Prostate gland (tissue), 2 donors: ENCODE data around the gene EPHA5. TPM values are rescaled to one million over a fixed set of nuclear protein-coding genes. Genes with fewer than 3 reads are reported as not detected.

Experiments used
- DNase-seq: peaks from one replicate; pipeline ENCODE4 v3.0.0-alpha.2; 2019; ENCODE audit warnings: low spot score
- H3K27ac ChIP-seq, 2 donors: fragments of 200-600 bp; sonication (generic); 2 replicates each; pipeline ENCODE4 v1.5.1; 2017 to 2019
- H3K27me3 ChIP-seq: fragments of 200-600 bp; sonication (generic); replicated peaks from 2 replicates; pipeline ENCODE4 v1.5.1; 2019; ENCODE audit not compliant: insufficient read depth
- H3K36me3 ChIP-seq, 2 donors: fragments of 200-600 bp; sonication (generic); 1 replicate in 1 of 2; 2 replicates in 1 of 2; pipeline versions ENCODE4 v1.5.1 to v1.8.1; 2017 to 2019
- H3K4me1 ChIP-seq: fragments of 200-600 bp; sonication (generic); replicated peaks from 2 replicates; pipeline ENCODE4 v1.5.1; 2019
- H3K4me3 ChIP-seq, 2 donors: fragments of 200-600 bp; sonication (generic); 2 replicates each; pipeline ENCODE4 v1.5.1; 2017 to 2019
- H3K9me3 ChIP-seq: fragments of 200-600 bp; sonication (generic); 2 replicates; pipeline ENCODE4 v1.5.1; 2017
- POLR2A ChIP-seq: fragments of 450-650 bp; IDR thresholded peaks from one replicate; pipeline ENCODE4 v1.6.1; 2016; ENCODE audit warnings: antibody characterized with exemption, mild to moderate bottlenecking
- POLR2AphosphoS5 ChIP-seq: sonication (generic); formaldehyde crosslinking; IDR thresholded peaks from one replicate; pipeline ENCODE4 v1.6.1; 2017; ENCODE audit warnings: antibody characterized with exemption
- WGBS: methylation state at CpG from one replicate; pipeline ENCODE4 v1.1.5; 2018; 5-methylcytosine and 5-hydroxymethylcytosine counted together
- intact Hi-C: fragments of 100-400 bp; cut with DNase I; formaldehyde crosslinking; loops from one replicate; pipeline ENCODE4 v1.14.2; 2022
- total RNA-seq, 2 donors: library from RNA; depleted of rRNA; stranded (reverse); fragments of >200 nt; gene quantifications; one replicate each; pipeline ENCODE4 v1.1.0, GENCODE V29; 2016
- TF ChIP-seq, protein P1 (sequence below), 4 experiments: fragments of 200-600 bp in 2 of 4; fragments of 450-650 bp in 2 of 4; sonication (generic) in 2 of 4; IDR thresholded peaks; 1 replicate in 3 of 4; 2 replicates in 1 of 4; pipeline ENCODE4 v1.5.1; 2016 to 2019; ENCODE audit warnings: antibody characterized with exemption in 4 of 4, mild to moderate bottlenecking in 2 of 4, moderate library complexity in 2 of 4

EPHA5 gene
- total RNA-seq, 2 donors from 2014 or later = 2.2 to 11.0 TPM

DNA sequence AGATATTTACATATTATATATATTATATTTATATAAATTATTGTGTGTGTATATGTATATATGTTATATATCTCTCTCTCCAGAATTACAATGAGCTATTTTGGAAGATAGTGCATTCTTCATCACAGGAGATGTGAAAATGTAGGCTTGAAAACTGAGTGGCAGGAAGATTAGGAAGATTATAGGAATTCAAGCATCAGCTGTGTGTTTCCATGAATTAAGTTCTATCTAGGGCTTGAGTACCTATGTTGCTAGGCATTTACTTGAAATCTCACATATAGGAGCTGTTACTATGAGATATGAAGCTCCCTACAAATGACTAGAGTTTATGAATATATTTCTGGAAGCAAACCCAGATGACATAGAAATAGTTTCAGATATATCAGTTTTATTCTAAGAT is 328.7 kb downstream of the EPHA5 start:
- TF ChIP-seq POLR2AphosphoS5 (no peak), POLR2A (no peak)
- TF ChIP-seq, protein P1, sequence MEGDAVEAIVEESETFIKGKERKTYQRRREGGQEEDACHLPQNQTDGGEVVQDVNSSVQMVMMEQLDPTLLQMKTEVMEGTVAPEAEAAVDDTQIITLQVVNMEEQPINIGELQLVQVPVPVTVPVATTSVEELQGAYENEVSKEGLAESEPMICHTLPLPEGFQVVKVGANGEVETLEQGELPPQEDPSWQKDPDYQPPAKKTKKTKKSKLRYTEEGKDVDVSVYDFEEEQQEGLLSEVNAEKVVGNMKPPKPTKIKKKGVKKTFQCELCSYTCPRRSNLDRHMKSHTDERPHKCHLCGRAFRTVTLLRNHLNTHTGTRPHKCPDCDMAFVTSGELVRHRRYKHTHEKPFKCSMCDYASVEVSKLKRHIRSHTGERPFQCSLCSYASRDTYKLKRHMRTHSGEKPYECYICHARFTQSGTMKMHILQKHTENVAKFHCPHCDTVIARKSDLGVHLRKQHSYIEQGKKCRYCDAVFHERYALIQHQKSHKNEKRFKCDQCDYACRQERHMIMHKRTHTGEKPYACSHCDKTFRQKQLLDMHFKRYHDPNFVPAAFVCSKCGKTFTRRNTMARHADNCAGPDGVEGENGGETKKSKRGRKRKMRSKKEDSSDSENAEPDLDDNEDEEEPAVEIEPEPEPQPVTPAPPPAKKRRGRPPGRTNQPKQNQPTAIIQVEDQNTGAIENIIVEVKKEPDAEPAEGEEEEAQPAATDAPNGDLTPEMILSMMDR (IDR thresholded peaks at IDR 0.05) = no peak
- intact Hi-C loops = no loop called here
- Histone ChIP-seq H3K4me1 (no peaks in the 10 kb centered on the region), H3K27me3 (no peaks in the 10 kb centered on the region), H3K27ac (no peak overlapping the region), H3K9me3 (no peaks in the 10 kb centered on the region), H3K4me3 (no peak overlapping the region), H3K36me3 (no peaks in the 10 kb centered on the region)
- DNase-seq = no peak

DNA sequence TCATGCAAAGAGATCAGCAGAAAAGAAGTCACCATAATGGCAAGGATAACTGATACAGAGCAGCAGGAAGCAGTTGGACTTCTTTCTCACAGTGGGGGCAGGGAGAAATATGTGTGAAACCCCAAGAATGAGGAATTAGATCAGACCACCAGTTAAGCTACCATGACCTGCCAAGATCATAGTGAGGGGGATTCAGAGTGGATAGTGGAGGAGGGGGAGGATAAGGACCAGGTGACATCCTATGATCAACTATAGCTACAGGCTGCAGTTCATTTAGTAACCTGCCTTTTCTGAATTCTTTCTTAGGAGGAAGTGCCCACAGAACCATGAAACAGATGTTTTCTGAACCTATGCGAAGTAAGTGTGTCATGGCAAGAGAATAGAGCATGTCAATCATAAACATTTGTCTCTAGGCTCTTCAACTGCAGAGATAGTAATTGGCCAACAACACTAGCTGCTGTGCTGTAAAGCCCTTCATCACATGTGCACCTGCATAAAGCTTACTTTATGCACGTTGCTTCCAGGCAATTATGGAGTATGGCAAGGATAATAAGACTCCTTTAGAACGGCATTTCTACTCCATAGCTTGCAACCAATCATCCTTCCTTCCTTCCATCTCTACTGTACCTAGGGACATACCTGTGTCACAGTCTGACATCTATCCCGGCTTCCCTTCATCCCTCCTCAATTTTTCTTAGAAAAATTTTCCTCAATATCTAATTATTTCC is 329.7 kb downstream of the EPHA5 start:
- intact Hi-C loops = no loop called here
- WGBS = 89% methylated on average over 4 of the region's 4 CpGs

DNA sequence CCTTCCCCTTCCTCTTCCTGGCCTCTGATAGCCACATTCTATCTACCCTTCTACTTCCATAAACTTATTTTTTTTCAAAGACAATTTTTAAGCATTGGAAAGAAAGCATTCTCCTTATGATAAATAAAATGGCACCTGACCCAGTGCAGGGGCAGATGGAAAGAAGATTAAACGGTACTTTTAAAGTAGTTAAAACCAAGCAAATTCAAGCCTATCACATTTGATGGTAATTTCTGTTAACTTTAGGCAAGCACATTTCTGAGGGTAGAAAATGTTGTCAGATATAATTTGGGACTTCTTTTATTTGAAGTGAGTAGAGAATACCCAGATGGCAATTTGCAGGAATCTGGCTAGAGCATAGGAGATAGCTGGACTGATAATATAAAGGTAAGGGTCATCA is 332.9 kb downstream of the EPHA5 start:
- H3K27ac ChIP-seq = no peak overlapping the region
- H3K36me3 ChIP-seq = no peaks in the 10 kb centered on the region
- intact Hi-C loops = no loop called here
- no peaks in the 10 kb centered on the region for H3K4me1 ChIP-seq
- TF ChIP-seq, protein P1 (IDR thresholded peaks at IDR 0.05) = no peak
- no peak for TF ChIP-seq POLR2AphosphoS5
- no peak for TF ChIP-seq POLR2A
- no peaks in the 10 kb centered on the region for H3K27me3 ChIP-seq
- no peaks in the 10 kb centered on the region for H3K9me3 ChIP-seq
- no peak for DNase-seq
- 65% methylated on average over 1 of the region's 1 CpG for WGBS
- no peak overlapping the region for H3K4me3 ChIP-seq

More for the DNA sequence above, 329.7 kb downstream of the EPHA5 start:
- H3K27ac ChIP-seq = no peak overlapping the region
- DNase-seq = no peak
- TF ChIP-seq, protein P1 (IDR thresholded peaks at IDR 0.05) = no peak
- no peak for TF ChIP-seq POLR2A
- no peak for TF ChIP-seq POLR2AphosphoS5
- no peaks in the 10 kb centered on the region for H3K9me3 ChIP-seq
- no peak overlapping the region for H3K4me3 ChIP-seq
- no peaks in the 10 kb centered on the region for H3K36me3 ChIP-seq
- H3K4me1 ChIP-seq = no peaks in the 10 kb centered on the region
- H3K27me3 ChIP-seq = no peaks in the 10 kb centered on the region

DNA sequence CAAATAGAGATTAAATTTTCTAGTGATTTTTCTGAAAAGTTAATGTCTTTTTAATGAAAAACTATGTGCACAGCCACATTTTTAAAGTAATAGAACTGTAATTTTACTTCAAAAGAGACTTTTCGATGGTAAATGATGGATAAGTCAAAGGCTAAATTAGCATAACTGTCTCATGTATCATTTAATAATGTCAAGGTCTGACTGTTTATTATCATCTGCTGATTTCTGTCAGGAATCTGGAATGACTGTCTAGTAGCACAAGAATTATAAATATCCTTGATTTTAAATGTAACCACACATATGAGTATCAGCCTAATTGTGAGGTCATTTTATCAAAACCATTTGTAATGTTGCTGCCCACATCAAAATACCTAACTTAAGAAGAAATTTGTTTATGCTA is 333.8 kb downstream of the EPHA5 start:
- no peak overlapping the region for H3K27ac ChIP-seq
- H3K4me1 ChIP-seq = no peaks in the 10 kb centered on the region
- no peaks in the 10 kb centered on the region for H3K36me3 ChIP-seq
- no peaks in the 10 kb centered on the region for H3K9me3 ChIP-seq
- DNase-seq = no peak
- H3K4me3 ChIP-seq = no peak overlapping the region
- TF ChIP-seq, protein P1 (IDR thresholded peaks at IDR 0.05) = no peak
- TF ChIP-seq POLR2AphosphoS5 (no peak), POLR2A (no peak)
- no peaks in the 10 kb centered on the region for H3K27me3 ChIP-seq
- WGBS = 82% methylated on average over 1 of the region's 1 CpG
- intact Hi-C loops = no loop called here

DNA sequence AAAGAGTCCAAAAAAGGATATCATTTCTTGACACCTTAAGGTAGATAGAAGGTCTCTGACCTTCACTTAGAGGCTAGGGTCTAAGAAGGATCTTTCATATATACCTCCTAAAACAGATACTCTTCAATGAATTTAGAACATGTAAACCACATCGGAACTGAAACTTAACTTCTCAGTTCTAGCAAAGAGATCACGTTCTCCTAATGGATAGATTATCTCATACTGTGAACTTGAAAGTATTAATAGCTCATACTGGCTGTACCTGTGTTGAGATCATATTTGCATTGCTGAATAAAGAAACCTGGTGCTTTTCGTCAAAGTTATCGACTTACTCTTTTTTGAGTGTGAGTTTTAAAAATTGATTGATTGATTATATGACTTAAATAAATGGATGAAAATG is 353.8 kb downstream of the EPHA5 start:
- Histone ChIP-seq H3K4me1 (no peaks in the 10 kb centered on the region), H3K27ac (no peak overlapping the region), H3K36me3 (no peaks in the 10 kb centered on the region), H3K4me3 (no peak overlapping the region), H3K27me3 (no peaks in the 10 kb centered on the region), H3K9me3 (no peaks in the 10 kb centered on the region)
- intact Hi-C loops = no loop called here
- TF ChIP-seq, protein P1 (IDR thresholded peaks at IDR 0.05) = no peak
- TF ChIP-seq POLR2AphosphoS5 = no peak
- no peak for TF ChIP-seq POLR2A
- no peak for DNase-seq
- 73% methylated on average over 4 of the region's 4 CpGs for WGBS
